ENCODE measurements around the gene PCLO.
"Not testable (repeated sequence)": the region's sequence is repeated elsewhere in the genome, so short reads cannot be mapped to it uniquely, and the experiment has no call there.

The PCLO gene

DNA sequence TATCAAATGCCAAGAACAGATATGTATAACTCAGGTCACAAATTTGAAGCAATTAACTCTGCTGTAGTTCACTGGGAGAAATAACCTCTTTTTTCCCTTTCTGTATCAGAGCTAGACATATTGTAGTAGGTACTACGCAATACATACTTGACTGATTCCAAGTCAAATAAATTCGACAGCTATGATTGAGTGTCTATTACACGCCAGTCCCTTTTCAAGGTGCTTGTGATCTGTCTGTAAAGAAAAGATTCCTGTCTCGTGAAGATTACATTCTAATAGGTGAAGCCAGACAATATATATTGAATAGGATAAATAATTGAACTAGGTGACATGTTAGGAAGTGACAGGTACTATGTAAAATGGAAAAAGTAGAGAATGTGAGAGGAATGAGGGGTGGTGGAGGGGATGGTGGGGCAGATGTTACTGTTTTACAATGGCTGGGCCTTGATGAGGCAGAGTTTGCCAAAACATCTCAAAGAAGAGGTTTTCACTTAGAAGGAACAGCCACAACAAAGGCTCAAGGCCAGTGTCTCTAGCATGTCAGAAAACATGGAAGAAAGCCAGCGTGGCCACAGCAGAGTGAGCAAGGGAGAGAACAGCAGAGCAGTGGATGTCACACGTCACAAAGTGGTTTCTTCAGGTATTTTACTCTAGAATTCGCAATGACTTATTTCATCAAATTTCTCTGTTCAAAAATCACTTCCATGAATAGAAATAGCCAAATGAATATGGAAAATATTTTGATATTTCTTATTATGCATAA lies 436.5 kb downstream of the PCLO start:
- no peak for DNase-seq

DNA sequence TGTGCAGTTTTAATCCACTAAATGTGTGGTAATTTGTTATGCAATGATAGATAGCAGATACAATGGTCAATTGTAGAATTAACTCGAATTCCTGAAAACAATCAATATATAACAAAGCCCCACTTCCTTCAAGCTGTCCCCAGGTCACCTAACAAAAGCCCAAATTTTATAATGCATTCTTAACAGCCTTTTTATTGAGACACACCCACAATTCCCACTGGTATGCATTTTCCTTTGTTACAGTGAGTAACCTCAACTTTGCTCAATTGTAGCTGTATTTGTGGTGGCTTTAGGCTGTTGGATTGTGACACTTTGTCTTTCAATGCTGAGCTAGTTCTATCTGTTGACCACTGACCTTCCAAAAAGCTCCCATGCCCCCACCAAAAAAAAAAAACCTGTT lies 439.3 kb downstream of the PCLO start:
- no peak for DNase-seq

DNA sequence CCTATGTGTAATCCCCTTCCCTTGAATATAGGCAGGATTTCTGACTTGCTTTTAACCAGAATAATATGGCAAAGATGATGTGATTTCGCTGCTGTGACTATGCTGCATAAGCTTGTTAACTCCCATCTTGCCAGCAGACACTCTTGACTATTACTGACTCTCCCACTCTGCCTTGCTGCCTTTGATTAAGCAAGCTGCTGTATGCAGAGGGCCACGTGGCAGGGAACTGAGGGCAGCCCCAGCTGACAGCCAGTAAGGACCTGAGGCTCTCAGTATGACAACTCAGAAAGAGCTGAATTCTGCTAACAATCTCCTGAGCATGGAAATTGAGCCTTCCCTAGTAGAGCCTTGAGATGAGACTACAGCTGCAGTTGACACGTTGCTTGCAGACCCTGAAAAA lies 439.7 kb downstream of the PCLO start:
- no peak for DNase-seq

DNA sequence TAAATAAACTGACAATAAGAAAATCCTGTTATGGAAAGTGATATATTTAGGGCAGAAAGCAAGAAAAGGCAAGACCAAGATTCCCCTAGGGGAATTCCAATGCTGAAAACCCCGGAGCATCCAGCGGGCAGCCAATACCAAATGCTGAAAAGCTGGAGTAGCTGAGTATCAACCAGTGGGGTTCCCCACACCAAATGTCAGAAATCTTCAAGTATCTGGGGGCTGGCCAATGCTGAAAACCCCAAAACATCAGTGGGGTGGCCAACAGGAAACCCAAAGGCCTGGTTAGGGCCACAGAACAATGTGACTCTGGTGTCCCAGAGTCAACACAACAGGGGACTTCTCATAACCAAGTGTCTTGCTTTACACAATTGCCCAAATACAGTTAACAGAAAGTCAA lies 447.3 kb downstream of the PCLO start:
- DNase-seq: no peak

DNA sequence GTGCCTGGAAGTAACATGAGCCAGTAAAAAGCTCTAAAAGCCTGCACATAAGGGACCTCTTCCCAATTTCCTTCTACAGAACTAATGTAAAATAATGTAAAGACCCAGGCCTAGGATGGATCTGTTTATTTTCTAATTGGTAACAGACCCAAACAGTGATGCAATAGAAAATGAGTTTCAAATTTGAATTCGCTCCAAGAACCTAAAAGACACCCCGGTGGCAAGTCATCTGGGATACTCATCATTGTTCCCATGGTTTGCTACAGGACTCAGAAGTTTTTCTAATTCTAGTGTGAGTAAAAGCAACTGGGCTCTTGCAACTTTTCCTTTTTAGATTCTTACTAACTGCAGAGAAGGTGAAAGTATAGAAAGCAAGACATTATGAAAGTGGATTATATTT lies 447.8 kb downstream of the PCLO start:
- DNase-seq: no peak

DNA sequence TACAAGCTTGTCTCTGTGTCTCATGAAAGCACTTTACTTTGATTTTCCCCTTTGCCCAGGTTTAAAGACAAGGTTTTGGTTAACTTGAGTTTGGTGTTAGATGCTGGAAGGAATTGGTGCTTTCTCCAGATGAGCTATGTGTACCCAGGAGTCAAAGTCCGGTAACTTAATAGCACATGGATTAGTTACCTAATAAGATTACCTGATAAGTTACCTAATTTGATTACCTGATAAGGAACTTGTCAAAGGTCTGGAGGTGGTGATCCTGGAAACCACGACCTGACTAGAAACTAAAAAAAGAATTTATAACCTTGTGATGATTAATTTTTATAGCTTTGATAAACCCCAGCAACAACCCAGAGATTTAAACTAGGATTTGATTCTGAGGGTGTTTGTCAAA lies 449.2 kb downstream of the PCLO start:
- no peak for DNase-seq

DNA sequence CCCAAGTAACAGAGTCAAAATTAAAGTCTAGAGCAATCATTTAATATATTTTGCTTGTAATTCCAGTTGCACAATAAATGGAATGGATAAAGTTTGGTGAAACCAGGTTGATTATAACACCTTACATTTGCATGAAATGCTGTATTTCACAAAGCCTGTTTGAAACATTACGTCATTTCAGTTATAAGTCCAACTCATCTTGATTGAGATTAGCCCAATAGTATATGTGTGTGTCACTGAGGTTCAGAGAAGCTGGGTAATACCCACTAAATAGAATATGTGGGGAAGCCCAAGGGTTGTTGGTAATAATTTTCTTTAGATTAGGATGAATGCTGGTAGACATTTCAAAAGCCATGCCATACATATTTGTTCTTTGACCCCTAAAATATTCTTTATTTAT lies 456.3 kb downstream of the PCLO start:
- DNase-seq: not testable (repeated sequence)

DNA sequence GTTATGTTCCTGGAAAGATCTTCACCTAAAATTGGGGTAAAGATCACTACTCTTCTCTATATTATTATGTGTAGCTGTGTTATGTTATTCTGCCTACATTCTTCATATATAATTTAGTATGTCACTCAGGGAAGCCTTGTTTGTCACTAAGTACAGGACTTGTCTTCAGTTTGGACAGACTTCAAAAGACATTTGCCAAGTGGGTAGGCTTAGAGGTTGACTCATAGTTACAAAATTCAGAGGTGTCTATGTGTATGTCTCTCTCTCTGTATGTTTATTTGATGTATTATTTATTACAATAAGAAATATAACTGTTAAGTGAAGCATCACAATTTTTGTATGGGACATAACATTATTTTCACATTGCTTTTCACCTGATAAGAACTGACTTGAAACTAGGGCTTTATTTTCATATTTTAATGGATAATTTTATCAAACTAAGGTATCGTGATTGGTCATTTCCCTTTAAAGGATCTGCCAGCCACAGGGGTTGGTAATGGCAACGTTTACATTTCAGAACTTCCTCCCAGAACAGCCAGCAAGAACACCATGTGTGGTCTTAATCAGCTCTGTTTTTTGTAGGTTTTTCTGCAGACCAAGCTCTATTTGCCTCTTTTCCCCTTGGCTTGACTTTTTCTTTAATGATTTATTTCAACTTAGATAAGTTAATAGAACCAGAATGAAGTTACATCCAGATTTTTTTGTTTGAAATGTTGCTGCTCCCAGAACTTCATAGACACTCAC lies 457.0 kb downstream of the PCLO start:
- no peak for DNase-seq

DNA sequence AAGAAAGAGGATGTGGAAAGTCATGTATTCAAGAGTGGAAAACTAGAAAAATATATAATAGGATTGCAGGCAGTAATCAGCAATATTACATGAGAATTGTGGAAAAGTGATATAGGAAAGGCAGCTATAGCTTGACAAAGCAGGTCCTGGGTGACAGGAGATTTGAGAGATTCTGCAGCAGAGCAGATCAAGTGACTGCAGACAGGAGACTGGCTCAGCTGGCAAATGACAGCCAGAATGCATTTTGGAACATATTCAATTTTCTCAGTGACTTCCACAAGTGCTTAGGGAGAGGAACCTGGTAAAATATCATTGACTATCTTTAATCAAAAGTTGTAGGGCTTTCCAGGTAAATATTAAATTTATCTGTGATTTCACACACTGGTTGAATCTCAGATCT lies 458.6 kb downstream of the PCLO start:
- DNase-seq: no peak
